Right renal pelvis (tissue), 4 donors: ENCODE data around the gene SSBP4. TPM values are rescaled to one million over a fixed set of nuclear protein-coding genes. Genes with fewer than 3 reads are reported as not detected.

Experiments
- DNase-seq, 4 donors: peaks; one replicate each; pipeline ENCODE4 v3.0.0-alpha.2; 2013; ENCODE audit warnings: low read depth in 4 of 4, low spot score in 3 of 4, missing footprints in 1 of 4
- polyA plus RNA-seq, 4 donors: library from polyadenylated mRNA; unstranded; fragments of 120-200 nt; gene quantifications; one replicate each; pipeline ENCODE4 v1.2.1, GENCODE V29; 2013; ENCODE audit not compliant: insufficient read length in 4 of 4

SSBP4 gene
- polyA plus RNA-seq, 4 donors = 69.6 to 124 (median 75.4) TPM

DNA sequence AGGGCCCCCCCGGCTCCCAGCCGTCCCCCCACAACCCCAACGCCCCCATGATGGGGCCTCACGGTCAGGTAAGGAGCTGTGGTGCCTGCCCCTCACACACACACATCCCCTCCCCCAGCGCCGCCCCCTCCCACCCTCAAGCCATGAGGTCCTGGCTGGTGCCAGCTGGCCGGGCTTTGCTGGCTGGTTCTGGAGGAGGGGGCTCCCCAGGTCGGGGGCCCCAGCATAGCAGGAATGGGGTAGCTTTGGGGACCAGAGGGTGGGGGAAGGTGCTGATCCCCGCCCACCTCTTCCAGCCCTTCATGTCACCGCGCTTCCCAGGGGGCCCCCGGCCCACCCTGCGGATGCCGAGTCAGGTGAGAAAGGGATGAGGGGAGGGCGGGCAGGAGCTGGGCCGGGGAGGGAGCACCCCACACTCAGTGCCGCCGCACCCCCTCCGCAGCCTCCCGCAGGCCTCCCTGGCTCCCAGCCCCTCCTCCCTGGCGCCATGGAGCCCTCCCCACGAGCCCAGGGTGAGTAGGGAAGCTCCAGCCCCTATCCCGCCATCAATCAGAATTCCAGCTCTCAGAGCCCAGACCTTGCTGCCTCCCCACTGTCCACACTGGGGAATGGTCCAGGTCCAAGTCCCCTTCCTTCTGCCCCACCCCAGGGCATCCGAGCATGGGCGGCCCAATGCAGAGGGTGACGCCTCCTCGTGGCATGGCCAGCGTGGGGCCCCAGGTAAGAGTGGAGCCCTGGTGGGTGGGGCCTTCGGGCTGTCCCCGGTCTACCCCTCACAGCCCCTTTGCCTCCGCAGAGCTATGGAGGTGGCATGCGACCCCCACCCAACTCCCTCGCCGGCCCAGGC lies 12.4 kb downstream of the SSBP4 start:
- no peak for DNase-seq

DNA sequence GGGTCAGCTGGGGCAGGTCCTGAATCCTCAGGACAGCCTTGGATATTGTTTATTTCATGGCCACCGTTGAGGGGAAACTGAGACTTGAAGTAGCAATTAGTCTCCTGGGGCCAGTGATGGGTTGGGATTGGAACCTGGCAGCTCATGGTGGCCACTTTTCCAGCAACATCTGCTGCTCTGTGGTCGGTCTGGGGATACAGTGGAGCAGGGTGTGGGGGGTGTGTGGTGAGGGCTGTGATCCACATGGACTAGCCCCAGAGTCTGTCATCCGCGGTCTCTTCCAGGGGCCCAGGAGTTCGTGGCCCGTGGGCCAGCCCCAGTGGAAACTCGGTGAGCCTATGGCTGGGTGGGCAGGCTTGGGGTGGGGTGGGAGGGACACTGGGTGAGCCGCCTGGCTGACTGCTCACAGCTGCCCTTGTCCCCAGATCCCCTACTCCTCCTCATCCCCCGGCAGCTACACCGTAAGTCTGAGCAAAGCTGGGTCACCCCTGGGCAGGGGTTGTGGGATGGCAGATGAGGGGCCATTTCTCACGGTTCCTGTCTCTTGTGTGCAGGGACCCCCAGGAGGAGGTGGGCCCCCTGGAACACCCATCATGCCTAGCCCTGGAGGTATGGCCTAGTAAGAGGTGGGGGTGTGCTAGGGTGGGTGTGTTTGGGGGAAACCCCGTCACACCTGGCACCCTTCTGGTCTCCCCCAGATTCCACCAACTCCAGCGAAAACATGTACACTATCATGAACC lies 13.2 kb downstream of the SSBP4 start:
- DNase-seq = no peak

DNA sequence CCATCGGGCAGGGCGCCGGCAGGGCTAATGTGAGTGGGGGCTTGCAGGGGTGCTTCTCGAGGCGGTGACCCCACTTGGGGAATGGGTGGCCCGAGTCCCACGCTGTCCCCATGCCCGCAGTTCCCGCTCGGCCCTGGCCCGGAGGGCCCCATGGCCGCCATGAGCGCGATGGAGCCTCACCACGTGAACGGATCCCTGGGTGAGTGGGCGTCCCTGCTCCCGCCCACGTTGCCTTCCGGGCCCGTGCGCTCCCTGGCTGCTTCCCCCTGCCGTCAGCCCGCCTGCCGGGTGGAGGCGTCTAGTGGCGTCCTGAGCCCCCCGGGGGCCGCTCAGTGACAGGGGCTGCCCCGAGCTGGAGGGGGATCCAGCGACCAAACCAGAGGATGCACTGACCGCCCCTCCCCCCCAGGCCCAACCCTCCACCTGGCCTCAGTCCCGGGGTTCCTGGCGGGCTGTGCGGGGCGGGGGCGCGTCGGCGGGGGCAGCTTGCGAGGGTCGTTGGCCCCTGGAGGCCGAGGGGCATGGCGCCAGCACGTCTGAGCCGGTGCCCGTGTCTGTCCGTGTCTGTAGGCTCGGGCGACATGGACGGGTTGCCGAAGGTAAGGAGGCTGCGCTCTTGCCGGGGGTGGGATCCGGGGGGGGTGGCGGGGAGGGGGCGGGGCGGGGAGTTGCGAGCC lies 14.0 kb downstream of the SSBP4 start:
- no peak for DNase-seq

DNA sequence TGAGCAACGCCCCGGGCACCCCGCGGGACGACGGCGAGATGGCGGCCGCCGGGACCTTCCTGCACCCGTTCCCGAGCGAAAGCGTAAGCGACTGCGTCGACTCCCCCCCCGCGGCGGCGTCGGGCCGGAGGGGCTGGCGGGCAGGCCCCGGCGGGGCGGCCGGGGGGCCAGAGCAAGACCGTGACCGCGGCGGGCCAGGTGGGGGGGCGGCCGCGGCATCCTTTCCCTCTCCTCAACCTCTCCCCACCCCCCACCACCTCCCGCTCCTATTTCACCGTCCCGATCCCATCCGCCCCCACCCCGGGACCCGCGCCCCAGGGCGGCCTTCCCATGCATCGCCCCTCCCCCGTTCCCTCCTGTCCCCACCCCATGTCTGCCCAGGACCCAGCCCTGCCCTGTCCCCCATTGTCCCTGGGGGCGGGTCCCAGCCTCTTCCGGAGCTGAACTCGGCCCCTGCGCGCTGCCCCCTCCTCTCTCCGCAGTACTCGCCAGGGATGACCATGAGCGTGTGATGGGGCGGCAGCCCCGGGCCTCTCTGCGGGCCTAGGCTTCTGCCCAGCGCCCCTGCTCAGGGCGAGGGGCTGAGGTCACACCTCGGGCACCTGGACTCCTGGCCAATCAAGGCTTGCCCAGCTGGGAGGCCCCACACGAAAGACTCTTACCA lies 14.7 kb downstream of the SSBP4 start:
- no peak for DNase-seq

DNA sequence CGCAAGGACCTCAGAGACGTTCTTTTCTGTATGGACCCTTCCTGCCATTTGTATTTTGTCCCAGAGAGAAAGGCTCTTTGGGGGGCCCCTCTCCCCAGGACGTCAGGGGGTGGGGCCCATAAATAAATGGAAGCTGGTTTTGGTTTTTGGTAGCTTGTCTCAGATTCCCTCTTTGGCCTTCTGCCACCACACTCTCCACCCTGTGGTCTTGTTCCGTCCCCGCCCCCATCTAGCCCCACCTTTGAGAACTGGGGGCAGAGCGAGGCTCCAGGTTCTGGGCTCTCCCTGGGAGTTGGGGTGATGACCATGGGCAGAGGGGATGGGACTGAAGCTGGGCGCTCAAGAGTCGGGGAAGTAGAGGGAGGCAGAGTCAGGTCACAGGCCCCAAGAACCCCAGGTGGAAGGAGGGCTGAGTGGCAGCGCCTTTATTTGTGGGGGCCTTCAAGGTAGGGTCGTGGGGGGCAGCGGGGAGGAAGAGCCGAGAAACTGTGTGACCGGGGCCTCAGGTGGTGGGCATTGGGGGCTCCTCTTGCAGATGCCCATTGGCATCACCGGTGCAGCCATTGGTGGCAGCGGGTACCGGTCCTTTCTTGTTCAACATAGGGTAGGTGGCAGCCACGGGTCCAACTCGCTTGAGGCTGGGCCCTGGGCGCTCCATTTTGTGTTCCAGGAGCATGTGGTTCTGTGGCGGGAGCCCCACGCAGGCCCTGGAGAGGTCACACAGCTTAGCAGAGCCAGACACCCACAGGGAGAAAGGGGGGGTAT lies 15.4 kb downstream of the SSBP4 start:
- no peak for DNase-seq

DNA sequence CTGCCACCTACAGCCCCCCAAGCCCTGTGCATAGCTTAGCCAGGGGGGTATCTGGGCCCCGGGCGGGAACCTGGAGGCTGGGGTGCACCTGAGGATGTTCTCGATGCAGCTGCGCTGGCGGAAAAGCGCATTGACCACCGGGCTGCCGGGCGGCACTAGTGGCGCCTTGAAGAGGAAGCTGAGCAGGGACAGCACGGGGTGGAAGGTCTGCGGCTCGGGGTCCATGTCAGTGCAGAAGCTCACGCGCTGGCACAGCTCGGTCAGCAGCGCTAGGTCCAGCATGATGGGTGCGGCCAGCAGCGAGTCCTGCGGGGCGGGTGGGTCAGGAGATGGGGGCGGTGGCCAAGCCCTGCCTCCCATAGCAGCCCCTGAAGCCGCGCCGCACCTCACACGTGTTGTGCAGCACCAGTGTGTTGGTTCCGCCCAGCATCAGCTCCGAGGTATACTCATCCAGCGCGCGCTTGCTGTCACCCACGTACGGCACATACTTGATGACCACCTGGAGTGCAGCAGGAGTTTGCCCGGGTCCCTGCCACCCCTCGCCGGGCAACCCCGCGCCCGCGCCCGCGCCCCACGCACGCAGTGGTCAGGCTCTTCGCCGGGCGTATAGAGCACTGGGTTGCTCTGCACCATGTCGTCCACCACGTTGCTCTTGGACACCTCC lies 16.1 kb downstream of the SSBP4 start:
- DNase-seq = no peak

DNA sequence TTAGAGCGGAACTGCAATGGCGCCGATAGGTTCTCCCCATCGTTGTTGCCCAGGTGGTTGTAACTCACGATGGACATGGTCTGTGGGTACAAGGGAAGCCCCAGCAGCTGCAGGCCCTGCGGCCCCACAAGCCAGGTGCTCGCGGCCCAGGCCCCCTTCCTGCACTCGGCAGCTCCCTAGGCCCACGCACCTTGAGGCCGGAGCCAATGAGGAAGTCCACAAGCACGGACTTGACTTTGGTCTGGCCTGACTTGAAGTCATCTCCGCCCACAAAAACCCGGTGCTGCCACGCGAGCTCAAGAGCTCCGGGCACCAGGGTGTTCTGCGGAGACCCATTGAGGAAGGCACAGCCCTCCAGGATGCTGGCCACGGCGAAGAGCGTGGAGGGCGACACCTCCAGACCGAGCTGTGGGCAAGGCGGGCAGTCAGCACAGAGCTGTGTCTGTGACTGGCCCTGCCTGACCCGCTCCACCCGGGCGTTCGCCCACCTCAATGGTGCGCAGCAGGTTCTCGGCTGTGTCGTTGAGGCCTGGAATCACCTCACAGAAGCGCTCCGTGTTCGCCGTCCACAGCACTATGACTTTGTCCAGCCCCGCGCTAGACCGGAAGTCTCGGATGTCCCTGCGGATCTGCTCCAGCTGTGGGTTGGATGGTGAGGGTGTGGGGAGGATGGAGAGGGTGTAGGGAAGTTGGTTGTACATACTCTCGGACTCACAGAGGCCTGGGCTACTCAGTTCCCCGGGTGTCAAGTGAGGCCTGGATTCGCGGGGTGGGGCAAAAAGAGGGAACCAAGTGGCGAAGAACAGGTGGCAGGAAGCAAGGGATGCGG lies 16.9 kb downstream of the SSBP4 start:
- DNase-seq = no peak

DNA sequence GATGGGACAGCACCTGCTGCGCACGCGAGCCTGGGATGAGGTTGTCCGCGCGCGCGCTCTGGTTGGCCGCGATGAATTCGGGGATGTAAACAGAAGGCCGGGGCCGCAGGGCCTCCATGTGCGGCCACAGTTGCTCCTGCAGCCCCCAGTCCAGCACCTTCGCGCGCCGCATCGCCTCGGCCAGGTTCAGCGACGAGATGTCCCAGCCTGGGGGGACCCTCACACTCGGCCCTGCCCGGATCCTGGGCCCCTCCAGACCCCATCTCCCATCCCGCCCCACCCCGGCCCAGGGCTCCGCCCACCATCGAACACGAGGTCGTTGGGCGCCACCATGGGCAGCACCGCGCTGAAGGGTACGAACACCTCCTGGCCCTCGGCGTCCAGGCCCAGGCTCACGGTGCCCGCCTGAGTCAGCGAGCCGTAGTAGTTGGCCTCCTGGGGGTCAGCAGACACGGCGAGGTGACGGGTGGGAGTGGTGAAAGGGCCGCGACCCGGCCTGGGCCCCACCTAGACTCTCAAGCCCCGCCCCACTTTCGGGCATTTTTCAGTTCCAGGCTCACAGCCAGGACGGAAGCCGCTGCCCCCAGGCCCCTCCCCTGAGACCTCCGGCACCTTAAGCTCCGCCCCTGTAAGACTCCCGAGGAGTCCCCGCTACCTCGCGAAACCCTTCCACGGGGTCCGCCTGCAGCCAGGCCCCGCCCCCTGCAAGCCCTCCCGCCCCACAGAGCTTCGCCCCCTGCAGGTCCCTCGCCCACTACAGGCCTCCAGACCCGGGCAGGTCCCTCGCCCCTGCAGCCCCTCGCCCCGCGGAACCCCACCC lies 17.7 kb downstream of the SSBP4 start:
- peak in 1 of 4 donors; percentile 81 for DNase-seq

DNA sequence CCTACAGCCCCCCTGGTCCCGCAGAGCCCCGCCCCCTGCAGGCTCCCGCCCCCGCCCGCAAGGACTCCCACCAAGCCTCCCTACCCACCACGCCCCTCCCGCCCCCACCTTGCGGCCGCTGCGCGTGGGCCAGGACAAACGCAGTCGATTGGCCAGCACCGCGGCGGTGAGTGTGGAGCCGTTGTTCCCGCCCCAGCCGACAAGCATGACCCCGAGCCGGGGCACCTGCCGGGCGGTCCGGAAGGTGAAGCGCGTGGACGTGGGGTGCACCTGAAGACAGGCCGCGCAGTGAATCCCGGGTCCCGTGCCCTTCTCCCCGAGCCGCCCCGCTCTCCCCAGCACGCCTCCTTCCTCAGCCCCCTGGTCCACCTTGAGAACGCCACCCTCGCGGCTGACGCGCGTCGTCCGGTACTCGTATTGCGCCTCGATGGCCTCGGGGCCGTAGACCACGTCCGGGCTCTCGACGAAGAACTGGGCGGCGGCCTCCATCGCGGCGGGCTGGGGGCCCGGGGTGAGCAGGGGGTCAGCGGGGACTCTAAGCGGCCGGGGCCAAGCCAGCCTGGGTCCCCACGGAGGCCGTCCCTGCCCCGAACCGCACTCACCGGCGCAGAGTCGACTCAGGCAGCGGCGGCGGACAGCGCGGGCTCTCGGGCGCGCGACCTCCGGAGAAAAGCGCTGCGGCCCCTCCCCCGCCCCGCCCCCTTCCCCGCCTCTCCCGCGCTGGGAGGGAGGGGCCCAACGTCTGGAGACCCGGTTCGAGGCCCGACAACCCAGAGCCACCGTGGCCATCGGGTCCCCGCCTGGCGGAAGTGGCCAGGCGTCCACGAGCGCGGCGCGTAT lies 18.5 kb downstream of the SSBP4 start, which contains the start of gene ISYNA1:
TSS of gene ISYNA1 (minus strand) at position 643 of the 840 bp plus-strand sequence. CDS start at position 489, 154 bp downstream.
- no peak for DNase-seq

DNA sequence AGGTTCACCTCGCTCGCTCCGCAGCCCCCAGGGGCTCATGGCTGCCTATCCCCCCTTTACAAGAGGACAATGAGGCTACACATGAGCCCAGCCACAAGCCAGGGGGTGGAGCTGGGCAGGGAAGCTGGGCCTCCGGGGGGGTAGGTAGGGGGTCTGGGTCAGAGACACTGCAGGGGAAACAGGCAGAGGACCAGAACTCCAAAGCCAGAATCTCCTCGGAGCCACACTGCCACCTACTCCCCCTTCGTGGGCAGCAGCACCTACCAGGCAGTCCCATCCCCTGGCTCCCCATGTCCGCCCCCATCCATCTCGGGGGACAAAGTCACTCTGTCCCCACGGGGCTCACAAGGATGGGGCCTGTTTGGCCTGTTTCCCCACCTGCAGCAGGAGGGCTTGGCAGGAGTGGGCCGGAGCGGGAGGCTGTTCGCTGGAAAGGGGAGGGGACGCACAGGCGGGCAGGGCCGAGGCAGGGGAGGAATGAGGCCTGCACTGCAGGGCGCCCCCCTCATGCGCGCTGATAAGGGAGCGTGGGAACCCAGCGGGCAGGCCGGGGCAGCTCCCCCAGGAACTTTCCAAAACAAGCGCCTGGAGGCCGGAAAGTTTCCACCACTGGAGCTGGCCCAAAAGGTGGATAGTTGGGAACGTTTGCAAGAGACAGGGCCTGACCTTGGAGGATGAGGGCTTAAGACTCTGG lies 19.3 kb downstream of the SSBP4 start:
- no peak for DNase-seq

DNA sequence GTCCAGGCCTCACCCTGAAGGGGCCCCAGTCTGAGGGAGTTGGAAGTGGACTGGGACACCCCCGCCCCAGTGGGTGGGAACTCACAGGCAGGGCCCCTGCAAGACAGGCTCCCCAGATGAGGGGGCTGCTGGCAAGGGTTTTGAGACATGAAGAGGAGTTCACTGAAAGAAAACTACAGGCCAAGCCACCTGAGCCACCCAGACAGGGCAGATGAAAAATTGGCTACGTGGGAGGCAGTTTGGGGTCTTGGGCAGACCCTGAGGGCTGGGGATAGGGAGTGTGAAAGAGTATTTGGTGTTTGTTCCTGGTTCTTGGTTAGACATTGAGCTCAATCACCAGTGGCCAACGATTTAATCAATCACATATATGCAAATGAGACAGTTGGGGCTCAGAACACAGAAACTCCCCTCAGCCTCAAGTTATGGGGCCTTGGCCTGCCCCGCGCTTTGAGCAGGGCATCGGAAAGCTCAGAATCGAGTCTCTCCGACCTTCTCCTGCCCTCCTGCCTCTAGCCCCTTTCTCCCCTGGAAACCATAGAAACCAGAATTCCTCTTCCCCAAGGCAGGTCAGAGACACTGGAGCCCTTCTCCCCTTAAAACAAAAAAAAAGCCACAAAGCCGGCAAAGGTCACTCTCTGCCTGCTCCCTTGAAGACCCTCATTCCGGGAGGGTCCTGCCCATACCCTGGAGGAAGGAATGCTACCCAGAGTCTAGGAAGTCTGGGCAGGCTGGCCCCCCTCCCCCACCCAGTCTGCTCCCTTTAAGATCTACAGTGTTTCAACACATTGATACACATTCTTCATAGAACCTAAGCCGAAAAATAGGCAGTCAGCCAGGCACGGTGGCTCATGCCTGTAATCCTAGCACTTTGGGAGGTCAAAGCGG lies 20.1 kb downstream of the SSBP4 start:
- no peak for DNase-seq

DNA sequence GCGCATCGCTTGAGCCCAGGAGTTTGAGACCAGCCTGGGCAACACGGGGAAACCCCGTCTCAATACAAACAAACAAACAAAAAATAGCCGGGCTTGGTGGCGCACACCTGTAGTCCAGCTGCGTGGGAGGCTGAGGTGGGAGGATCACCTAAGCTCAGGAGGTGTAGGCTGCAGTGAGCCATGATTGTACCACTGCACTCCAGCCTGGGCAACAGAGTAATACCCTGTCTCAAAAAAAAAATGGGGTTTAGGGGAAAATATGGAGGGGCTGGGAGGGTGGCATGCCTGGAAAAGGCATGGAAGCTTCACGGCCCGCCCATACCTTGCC lies 20.7 kb downstream of the SSBP4 start:
- DNase-seq = no peak

DNA sequence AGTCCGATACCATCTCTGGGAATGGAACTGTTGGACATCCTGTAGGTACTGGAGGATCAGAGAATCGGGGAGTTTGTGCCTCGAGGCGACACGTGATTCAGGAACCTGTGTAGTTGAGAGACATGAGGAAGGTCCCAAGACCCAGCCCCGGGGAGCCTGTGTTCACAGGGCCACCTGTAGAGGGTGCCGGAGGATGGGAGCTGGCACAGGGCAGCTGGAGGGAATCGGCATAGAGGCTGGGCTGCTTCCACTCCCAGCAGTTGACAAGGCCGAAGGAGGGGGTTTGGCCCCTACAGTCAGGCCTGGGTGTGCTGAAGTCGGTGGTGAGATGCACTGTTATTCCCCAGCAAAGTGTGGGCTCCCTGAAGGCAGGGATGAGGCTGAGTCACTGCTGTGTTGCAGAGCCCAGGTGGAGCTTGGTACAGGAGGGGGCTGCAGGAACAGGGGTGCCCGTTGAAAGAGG lies 21.2 kb downstream of the SSBP4 start:
- no peak for DNase-seq

DNA sequence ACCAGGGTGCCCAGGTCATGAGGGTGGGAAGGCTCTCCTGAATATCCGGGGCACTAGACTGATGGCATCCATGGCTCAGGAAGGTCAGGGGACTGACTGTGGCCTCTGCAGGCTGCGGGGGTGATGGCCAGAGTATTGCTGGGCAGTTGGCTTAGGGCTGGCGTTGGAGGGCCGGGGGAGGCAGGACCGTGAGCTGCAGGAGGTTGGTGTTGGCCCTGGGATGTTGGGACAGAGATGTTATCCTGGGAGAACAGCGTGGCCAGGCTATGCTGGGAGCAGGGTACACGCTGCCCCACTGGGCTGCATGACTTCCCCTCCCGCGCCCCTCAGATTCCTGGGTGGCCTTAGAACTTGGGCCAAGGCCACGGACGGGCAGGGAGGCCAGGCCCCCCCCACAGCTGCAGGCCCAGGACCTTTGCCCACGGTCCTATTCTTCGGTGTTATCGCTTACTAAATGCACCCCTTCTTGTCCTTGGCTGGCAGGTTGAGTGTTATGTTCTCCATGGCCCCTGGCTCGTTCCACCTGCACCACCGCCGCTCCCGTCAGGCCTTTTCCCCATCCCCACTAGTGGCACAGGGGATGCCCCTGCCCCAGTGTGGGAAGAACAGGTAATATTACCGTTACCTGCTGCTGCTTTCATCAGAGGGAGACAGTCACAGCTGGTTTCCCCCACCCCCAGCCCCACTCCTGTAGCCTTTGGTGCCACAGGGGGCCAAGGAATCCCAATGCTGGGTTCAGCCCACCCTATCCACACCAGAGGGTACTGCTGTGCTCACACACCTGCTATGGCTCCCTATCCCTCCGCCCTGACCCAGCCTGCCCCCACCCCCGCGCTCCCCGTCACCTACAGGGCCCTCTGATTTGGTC lies 22.0 kb downstream of the SSBP4 start:
- no peak for DNase-seq
